Karpas-422 (cell line): ENCODE results near the gene KRT34. TPM values are rescaled to one million over a fixed set of nuclear protein-coding genes. Genes with fewer than 3 reads are reported as not detected.
"Not testable (repeated sequence)": the region's sequence is repeated elsewhere in the genome, so short reads cannot be mapped to it uniquely, and the experiment has no call there.

Source experiments
- DNase-seq: peaks from one replicate; pipeline ENCODE4 v3.0.0-alpha.2; 2015
- H2AFZ ChIP-seq: fragments of 200-600 bp; sonication (generic); 2 replicates; pipeline ENCODE4 v1.6.1; 2014; ENCODE audit warnings: antibody characterized with exemption, low read length, mixed read lengths
- H3K27ac ChIP-seq: fragments of 200-600 bp; sonication (generic); 2 replicates; pipeline ENCODE4 v1.5.1; 2014; ENCODE audit warnings: mild to moderate bottlenecking, low read length, moderate library complexity
- H3K27me3 ChIP-seq: fragments of 200-600 bp; sonication (generic); 2 replicates; pipeline ENCODE4 v1.6.1; 2014; ENCODE audit warnings: low read length, mixed read lengths
- H3K36me3 ChIP-seq: fragments of 200-600 bp; sonication (generic); 2 replicates; pipeline ENCODE4 v1.6.1; 2014; ENCODE audit warnings: low read length, mixed read lengths; ENCODE audit not compliant: insufficient read depth
- H3K4me1 ChIP-seq: fragments of 200-600 bp; sonication (generic); 2 replicates; pipeline ENCODE4 v1.6.1; 2014; ENCODE audit warnings: mild to moderate bottlenecking, low read length, mixed read lengths
- H3K4me2 ChIP-seq: fragments of 200-600 bp; sonication (generic); 2 replicates; pipeline ENCODE4 v1.6.1; 2014; ENCODE audit warnings: low read length, low read depth, mild to moderate bottlenecking; ENCODE audit not compliant: poor library complexity, severe bottlenecking
- H3K4me3 ChIP-seq: fragments of 200-600 bp; sonication (generic); 2 replicates; pipeline ENCODE4 v1.5.1; 2014; ENCODE audit warnings: mild to moderate bottlenecking, antibody characterized with exemption, low read length, mixed read lengths
- H3K79me2 ChIP-seq: fragments of 200-600 bp; sonication (generic); 2 replicates; pipeline ENCODE4 v1.6.1; 2014; ENCODE audit warnings: mild to moderate bottlenecking, low read length, mixed read lengths
- H3K9ac ChIP-seq: fragments of 200-600 bp; sonication (generic); 2 replicates; pipeline ENCODE4 v1.6.0; 2014; ENCODE audit warnings: low read length
- H3K9me2 ChIP-seq: fragments of 200-600 bp; sonication (generic), shearing (Covaris generic); replicated peaks from 2 replicates; pipeline ENCODE4 v1.6.0; 2014; ENCODE audit warnings: mild to moderate bottlenecking, low read length, moderate library complexity; ENCODE audit not compliant: insufficient read depth
- H3K9me3 ChIP-seq: fragments of 300-700, 200-600 bp; sonication (generic); 2 replicates; pipeline ENCODE4 v1.6.1; 2014; ENCODE audit warnings: low read length, mixed read lengths
- H4K20me1 ChIP-seq: fragments of 200-600 bp; sonication (generic); 2 replicates; pipeline ENCODE4 v1.6.1; 2014; ENCODE audit warnings: mild to moderate bottlenecking, antibody characterized with exemption, low read length, low read depth; ENCODE audit not compliant: insufficient read depth
- total RNA-seq: library from RNA; depleted of rRNA; stranded (reverse); fragments of >200 nt; shearing (Covaris generic); gene quantifications from 2 replicates; pipeline ENCODE4 v1.2.3, GENCODE V29; 2014; ENCODE audit warnings: low replicate concordance; rRNA removed

The KRT34 gene
- total RNA-seq = not detected in 2 replicates

GRCh38 chr17:41381943-41382342, at the start of gene KRT34:
Gene KRT34, minus strand, starts transcription at chr17:41382306. Its CDS starts 60 bp downstream, at chr17:41382246.
- not testable (repeated sequence) for H3K4me1 ChIP-seq

GRCh38 chr17:41430376-41430775, 48.3 kb upstream of the KRT34 start:
- not testable (repeated sequence) for H3K9me2 ChIP-seq, H3K27ac ChIP-seq, H3K4me2 ChIP-seq, H3K9me3 ChIP-seq, H3K79me2 ChIP-seq, H3K36me3 ChIP-seq, DNase-seq, H2AFZ ChIP-seq, H3K9ac ChIP-seq, H3K4me1 ChIP-seq, H3K27me3 ChIP-seq, H3K4me3 ChIP-seq, H4K20me1 ChIP-seq

More at GRCh38 chr17:41381943-41382342, at the start of gene KRT34:
- H3K9ac ChIP-seq, H3K4me3 ChIP-seq, H2AFZ ChIP-seq, H3K27ac ChIP-seq, H3K27me3 ChIP-seq, H3K4me2 ChIP-seq, H3K79me2 ChIP-seq, H3K9me3 ChIP-seq, DNase-seq, H3K9me2 ChIP-seq, H3K36me3 ChIP-seq, H4K20me1 ChIP-seq: not testable (repeated sequence)

GRCh38 chr17:41429667-41430066, 47.6 kb upstream of the KRT34 start:
- no peaks in the 10 kb centered on the region for H3K4me1 ChIP-seq

GRCh38 chr17:41428591-41429291, 46.6 kb upstream of the KRT34 start:
- Histone ChIP-seq H3K9me3 (no peaks in the 10 kb centered on the region), H3K4me1 (no peaks in the 10 kb centered on the region), H3K9me2 (no peaks in the 10 kb centered on the region), H3K4me2 (no peak overlapping the region), H3K27me3 (no peaks in the 10 kb centered on the region), H3K4me3 (no peak overlapping the region), H3K79me2 (no peaks in the 10 kb centered on the region), H4K20me1 (no peaks in the 10 kb centered on the region), H3K27ac (no peak overlapping the region), H2AFZ (no peak overlapping the region), H3K9ac (no peak overlapping the region), H3K36me3 (no peaks in the 10 kb centered on the region)
- DNase-seq = no peak

More at GRCh38 chr17:41429667-41430066, 47.6 kb upstream of the KRT34 start:
- no peaks in the 10 kb centered on the region for H3K9me3 ChIP-seq
- no peak overlapping the region for H3K9ac ChIP-seq
- no peaks in the 10 kb centered on the region for H3K27me3 ChIP-seq
- H3K79me2 ChIP-seq = no peaks in the 10 kb centered on the region
- no peak overlapping the region for H2AFZ ChIP-seq
- no peak overlapping the region for H3K4me3 ChIP-seq
- no peak overlapping the region for H3K27ac ChIP-seq
- DNase-seq = no peak
- no peaks in the 10 kb centered on the region for H3K36me3 ChIP-seq
- H3K9me2 ChIP-seq = no peaks in the 10 kb centered on the region
- no peaks in the 10 kb centered on the region for H4K20me1 ChIP-seq
- no peak overlapping the region for H3K4me2 ChIP-seq

- H4K20me1 ChIP-seq = no peaks in the 10 kb centered on the region
- no peak for DNase-seq
- no peaks in the 10 kb centered on the region for H3K4me1 ChIP-seq
- H3K4me2 ChIP-seq = no peak within 1 kb of the TSS
- no peaks in the 10 kb centered on the region for H3K79me2 ChIP-seq
- no peak within 1 kb of the TSS for H2AFZ ChIP-seq
- H3K9me2 ChIP-seq = no peaks in the 10 kb centered on the region
- no peak within 1 kb of the TSS for H3K4me3 ChIP-seq
- no peaks in the 10 kb centered on the region for H3K27me3 ChIP-seq
- no peaks in the 10 kb centered on the region for H3K36me3 ChIP-seq
- H3K27ac ChIP-seq = no peak within 1 kb of the TSS
- H3K9me3 ChIP-seq = no peaks in the 10 kb centered on the region
- no peak within 1 kb of the TSS for H3K9ac ChIP-seq
Measured at GRCh38 chr17:41424111-41424635, 42.1 kb upstream of the KRT34 start, which contains the start of gene KRT37. Gene KRT37, minus strand, starts transcription at chr17:41424585. Its CDS starts 62 bp downstream, at chr17:41424523.

GRCh38 chr17:41422586-41422985, 40.5 kb upstream of the KRT34 start:
- H4K20me1 ChIP-seq, H3K4me1 ChIP-seq, H3K9me2 ChIP-seq, H2AFZ ChIP-seq, DNase-seq, H3K27me3 ChIP-seq, H3K4me3 ChIP-seq, H3K9me3 ChIP-seq, H3K4me2 ChIP-seq, H3K9ac ChIP-seq, H3K27ac ChIP-seq, H3K79me2 ChIP-seq, H3K36me3 ChIP-seq: not testable (repeated sequence)

GRCh38 chr17:41421617-41422016, 39.5 kb upstream of the KRT34 start:
- H3K4me1 ChIP-seq = no peaks in the 10 kb centered on the region
- no peaks in the 10 kb centered on the region for H3K9me3 ChIP-seq
- H3K36me3 ChIP-seq = no peaks in the 10 kb centered on the region
- no peak for DNase-seq
- H4K20me1 ChIP-seq = no peaks in the 10 kb centered on the region
- H2AFZ ChIP-seq = no peak overlapping the region
- no peak overlapping the region for H3K27ac ChIP-seq
- H3K27me3 ChIP-seq = no peaks in the 10 kb centered on the region
- no peak overlapping the region for H3K4me2 ChIP-seq
- H3K9ac ChIP-seq = no peak overlapping the region
- H3K79me2 ChIP-seq = no peaks in the 10 kb centered on the region
- H3K4me3 ChIP-seq = no peak overlapping the region
- no peaks in the 10 kb centered on the region for H3K9me2 ChIP-seq

GRCh38 chr17:41421116-41421515, 39.0 kb upstream of the KRT34 start:
- no peak for DNase-seq
- no peak overlapping the region for H2AFZ ChIP-seq
- H3K9me2 ChIP-seq = no peaks in the 10 kb centered on the region
- no peak overlapping the region for H3K4me3 ChIP-seq
- H3K27me3 ChIP-seq = no peaks in the 10 kb centered on the region
- H4K20me1 ChIP-seq = no peaks in the 10 kb centered on the region
- no peaks in the 10 kb centered on the region for H3K4me1 ChIP-seq
- H3K27ac ChIP-seq = no peak overlapping the region
- no peaks in the 10 kb centered on the region for H3K9me3 ChIP-seq
- no peaks in the 10 kb centered on the region for H3K36me3 ChIP-seq
- no peaks in the 10 kb centered on the region for H3K79me2 ChIP-seq
- no peak overlapping the region for H3K4me2 ChIP-seq
- no peak overlapping the region for H3K9ac ChIP-seq
